LNCAP (cell line): ENCODE results near the gene CRKL.

Source experiments
- TF ChIP-seq, protein P1 (sequence below): fragments of 450-650 bp; IDR thresholded peaks from 2 replicates; pipeline ENCODE4 v1.5.1; 2017; ENCODE audit warnings: mild to moderate bottlenecking

The CRKL gene

DNA sequence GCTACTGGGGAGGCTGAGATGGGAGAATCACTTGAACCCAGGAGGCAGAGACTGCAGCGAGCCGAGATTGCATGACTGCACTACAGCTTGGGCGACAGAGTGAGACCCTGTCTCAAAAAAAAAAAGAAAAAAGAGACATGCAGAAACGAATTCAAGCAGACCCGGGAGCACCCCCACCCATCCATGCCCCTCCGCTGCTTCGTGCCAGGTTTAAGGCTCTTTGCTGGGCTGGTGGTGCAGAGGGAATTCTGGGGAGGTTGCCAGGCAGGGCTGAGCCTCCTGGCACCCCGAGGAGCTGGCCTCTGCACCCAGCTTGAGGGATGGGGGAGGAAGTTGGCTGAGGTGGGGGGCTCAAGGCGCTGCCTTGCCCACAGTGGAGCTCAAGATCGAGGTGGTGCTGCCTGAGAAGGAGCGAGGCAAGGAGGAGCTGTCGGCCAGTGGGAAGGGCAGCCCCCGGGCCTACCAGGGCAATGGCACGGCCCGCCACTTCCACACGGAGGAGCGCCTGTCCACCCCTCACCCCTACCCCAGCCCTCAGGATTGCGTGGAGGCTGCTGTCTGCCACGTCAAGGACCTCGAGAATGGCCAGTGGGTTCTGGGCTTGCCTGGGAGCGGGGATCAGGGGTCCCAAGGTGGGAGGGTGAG is 55.8 kb downstream of the CRKL start:
- TF ChIP-seq, protein P1, sequence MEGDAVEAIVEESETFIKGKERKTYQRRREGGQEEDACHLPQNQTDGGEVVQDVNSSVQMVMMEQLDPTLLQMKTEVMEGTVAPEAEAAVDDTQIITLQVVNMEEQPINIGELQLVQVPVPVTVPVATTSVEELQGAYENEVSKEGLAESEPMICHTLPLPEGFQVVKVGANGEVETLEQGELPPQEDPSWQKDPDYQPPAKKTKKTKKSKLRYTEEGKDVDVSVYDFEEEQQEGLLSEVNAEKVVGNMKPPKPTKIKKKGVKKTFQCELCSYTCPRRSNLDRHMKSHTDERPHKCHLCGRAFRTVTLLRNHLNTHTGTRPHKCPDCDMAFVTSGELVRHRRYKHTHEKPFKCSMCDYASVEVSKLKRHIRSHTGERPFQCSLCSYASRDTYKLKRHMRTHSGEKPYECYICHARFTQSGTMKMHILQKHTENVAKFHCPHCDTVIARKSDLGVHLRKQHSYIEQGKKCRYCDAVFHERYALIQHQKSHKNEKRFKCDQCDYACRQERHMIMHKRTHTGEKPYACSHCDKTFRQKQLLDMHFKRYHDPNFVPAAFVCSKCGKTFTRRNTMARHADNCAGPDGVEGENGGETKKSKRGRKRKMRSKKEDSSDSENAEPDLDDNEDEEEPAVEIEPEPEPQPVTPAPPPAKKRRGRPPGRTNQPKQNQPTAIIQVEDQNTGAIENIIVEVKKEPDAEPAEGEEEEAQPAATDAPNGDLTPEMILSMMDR, result no peak

DNA sequence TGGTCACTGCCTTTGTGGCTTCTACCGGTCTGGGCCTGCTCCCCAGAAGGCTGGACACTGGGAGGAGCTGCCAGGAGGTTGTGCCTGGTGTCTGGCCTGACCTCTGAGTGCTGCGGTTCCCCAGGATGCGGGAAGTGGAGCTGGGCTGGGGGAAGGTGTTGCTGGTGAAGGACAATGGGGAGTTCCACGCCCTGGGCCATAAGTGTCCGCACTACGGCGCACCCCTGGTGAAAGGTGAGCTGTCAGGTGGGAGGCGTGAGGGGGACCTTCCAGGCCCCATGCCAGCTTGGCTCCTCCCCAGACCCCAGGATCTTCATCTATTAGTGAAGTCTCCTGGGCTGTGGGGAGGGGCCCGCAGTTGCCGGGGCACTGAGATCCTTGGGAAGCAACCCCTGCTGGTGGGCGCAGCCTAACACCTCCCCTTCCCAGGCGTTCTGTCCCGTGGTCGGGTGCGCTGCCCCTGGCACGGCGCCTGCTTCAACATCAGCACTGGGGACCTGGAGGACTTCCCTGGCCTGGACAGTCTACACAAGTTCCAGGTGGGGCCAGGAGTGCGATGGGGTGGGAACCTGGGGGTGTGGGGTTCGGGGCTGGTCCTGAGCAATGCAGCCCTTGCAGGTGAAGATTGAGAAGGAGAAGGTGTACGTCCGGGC is 56.6 kb downstream of the CRKL start:
- TF ChIP-seq, protein P1, result no peak

DNA sequence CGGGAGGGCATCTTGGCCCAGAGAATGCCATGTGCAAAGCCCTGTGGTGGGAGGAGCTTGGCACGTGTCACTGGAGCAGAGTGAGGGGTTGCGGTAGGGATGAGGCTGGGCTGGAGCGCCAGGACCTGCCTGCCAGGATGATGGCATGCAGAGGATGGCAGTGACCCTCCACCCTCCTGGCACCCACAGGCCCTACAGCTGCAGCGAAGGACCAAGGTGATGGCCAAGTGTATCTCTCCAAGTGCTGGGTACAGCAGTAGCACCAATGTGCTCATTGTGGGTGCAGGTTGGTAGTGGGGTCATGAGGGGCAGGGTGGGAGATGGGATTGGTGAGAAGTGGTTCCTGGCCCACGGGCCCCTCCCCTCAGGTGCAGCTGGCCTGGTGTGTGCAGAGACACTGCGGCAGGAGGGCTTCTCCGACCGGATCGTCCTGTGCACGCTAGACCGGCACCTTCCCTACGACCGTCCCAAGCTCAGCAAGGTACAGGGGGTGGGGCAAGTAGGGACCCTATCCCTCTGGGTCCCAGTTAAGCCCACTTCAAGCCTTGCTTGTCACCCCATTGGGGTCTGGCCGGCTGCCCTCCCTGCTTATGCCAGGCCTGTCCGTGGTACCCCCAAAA is 57.2 kb downstream of the CRKL start:
- TF ChIP-seq, protein P1, result no peak

DNA sequence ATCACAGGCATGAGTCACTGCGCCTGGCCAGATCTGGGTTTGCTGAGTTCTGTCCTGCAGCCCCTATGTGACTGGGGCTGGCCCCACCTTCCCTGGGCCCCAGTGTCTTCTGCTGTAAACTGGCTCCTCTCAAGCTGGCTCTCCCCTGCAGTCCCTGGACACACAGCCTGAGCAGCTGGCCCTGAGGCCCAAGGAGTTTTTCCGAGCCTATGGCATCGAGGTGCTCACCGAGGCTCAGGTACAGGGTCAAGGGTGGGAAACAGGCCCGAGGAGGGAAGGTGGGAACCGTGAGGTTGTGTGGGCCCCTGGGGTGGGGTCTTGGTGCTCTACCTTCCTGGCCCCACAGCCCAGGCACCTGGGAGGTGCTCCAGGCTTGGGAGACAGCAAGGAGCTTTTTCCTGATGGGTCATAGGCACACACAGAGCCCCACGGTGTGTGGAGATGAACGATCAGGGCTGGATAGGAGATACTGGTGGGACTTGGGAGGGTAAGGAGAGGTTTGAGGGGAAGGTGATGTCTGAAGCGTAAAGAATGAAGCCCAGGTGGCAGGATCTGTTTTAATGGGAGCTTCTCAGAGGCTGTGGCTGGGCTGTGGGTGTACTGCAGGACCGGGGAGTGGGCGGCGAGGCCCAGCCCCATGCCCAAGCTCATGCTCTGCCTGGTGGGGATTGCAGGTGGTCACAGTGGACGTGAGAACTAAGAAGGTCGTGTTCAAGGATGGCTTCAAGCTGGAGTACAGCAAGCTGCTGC is 58.5 kb downstream of the CRKL start:
- TF ChIP-seq, protein P1, result no peak

DNA sequence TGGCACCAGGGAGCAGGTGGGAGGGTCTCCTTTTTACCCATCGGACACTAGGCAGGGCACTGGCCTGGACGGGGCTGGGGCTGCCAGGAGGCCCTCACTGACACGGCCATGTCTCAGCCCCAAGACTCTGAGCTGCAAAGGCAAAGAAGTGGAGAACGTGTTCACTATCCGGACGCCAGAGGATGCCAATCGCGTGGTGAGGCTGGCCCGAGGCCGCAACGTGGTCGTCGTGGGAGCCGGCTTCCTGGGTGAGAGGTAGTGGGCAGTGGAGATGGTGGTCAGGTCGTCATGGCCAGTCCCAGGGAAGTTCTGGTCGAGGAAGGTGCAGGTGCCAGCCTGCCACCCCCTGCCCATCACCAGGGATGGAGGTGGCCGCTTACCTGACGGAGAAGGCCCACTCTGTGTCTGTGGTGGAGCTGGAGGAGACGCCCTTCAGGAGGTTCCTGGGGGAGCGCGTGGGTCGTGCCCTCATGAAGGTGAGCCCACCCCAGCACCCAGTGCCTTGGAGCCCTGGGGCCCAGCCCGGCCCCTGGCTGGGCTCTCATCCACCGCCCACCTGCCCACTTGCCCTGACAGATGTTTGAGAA is 59.2 kb downstream of the CRKL start:
- TF ChIP-seq, protein P1, result no peak

DNA sequence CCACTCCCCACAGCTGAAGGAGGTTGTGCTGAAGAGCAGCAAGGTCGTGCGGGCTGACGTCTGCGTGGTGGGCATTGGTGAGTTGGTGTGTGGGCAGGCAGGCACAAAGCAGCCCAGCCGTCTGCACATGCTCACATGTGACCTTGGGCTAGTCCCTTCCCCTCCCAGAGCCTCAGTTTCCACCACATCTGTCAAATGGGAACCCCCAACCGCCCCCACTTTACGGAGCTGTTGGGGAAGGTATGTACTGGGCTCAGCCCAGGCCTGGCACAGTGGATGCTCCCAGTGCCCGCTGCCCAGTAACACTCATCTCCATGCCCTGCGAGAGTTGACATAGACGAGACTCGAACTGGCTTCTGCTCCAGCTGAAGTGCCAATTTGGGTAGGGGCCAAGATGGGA is 59.8 kb downstream of the CRKL start:
- TF ChIP-seq, protein P1, result no peak

DNA sequence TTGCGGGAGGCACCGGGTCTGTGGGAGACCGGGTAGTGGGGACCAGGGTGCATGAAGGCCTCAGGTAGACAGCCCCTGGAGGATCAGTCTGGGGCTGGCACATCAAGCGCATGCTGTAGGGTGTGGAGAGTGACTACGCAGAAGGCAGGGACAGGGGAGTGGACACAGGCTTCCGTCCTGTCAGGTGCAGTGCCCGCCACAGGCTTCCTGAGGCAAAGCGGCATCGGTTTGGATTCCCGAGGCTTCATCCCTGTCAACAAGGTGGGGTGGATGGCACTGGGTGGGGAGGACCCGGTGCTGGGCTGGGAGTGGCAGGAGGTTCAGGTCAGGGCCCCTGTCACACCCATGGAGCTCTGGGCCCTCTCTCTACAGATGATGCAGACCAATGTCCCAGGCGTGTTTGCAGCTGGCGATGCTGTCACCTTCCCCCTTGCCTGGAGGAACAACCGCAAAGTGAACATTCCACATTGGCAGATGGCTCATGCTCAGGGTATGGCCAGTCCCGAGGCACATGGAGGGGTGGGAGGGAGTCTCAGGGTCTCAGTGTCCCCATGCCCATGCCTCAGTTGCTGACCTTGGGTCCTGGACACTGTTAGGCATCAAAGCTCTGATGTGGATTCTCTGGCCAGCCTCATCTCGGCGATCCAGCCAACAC is 60.4 kb downstream of the CRKL start:
- TF ChIP-seq, protein P1, result no peak
